Activated CD8-positive, alpha-beta memory T cell treated with anti-CD3 and anti-CD28 coated beads, Interleukin-2, amount 50 U/mL, for 1 hour (primary cell): Measurements from ENCODE around the gene LHFPL2.
"Not testable (repeated sequence)": the region's sequence is repeated elsewhere in the genome, so short reads cannot be mapped to it uniquely, and the experiment has no call there.

Experiments used
- DNase-seq: peaks from one replicate; pipeline ENCODE4 v3.0.0-alpha.2; 2020; ENCODE audit errors: extremely low read depth

The LHFPL2 gene

DNA sequence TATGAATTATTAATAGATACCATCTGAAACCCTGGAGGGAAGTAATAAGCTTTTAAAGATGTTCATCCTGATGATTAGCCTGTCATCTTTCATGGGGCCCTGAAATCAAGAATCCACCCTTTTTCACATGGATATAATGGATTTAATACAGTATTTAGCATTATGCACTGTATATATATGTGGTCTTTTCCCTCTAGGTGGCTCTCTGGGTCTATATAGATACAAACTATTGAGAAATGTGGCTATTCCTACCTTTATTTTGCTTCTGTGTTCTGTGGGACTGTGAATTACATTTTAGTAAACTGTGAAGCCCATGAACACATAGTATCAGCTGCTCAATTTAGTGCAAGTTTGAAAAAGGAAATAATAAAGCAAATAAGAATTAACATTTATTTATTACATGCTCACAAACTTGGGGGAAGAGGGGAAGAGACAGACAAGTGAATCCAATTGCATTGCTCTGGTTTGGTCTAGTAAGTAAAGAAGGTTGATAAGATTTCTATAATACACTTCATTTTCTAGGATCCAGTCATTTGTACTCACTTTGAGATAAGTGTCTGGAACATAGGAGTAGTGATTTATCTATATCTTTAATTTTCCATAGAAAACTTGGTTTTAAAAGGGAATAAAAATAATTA is 176.0 kb downstream of the LHFPL2 start:
- DNase-seq, result no peak

DNA sequence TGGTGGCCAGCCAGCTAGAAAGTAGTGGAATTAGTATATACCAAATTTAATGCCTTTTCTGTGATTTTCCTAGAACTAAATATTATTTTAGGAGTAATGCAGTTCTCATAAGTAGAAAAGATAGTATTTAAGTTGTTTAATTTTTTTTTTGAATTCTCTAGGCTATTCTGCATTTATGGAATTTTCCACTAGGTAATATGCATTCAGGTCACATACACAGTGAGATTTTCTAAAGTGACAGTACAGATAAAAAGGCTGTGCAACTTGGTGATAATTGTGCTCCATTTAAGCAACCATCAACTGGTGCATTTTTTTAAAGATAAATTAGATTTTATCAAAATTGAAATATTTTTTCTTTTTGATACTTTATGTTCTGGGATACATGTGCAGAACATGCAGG is 176.7 kb downstream of the LHFPL2 start:
- no peak for DNase-seq

DNA sequence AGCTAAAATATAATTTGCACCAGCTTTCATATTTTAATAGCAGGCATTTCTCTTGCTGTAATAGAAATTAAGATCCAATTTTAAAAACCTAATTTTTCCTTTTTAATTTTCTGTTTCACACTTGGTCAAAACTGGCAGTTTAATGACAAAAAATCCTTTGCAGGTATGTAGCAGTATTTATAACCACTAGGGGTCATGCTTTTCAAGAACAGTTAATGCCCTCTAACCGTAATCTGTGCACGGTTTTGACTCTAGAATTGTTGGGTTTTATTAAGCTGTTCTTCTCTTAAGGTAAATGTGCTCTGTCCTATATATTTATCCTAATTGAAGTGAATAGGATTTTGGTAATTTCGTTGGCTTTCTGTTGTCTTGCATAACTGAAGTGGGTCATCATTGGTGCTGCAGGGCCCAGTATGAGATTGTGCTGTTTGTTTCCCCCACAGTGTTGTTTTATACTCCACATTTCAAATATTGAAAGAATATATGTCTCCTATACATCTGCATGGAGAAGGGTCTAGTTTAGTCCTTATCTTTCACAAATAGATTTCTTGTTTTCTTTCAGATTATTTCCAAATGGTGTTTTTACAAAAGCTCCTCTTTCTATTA is 180.7 kb downstream of the LHFPL2 start:
- no peak for DNase-seq

DNA sequence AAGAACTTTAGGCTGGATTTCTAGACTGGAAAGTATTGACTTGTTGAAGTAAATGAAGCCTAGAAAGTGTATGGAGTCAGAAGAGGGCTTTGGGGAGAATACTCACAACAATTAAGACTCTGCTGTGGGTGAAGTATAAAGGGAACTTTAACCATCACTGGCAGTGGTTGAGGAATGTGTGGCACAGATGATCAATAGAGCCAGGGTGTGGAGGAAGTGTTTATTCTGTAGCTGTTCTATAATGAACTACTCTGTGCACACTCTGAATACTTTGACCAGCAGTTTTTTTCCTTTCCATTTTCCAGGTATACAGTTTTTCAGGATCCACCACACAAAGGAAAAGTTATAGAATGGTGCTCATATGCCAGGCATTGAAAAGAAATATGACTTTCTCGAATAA is 181.4 kb downstream of the LHFPL2 start:
- DNase-seq, result no peak

DNA sequence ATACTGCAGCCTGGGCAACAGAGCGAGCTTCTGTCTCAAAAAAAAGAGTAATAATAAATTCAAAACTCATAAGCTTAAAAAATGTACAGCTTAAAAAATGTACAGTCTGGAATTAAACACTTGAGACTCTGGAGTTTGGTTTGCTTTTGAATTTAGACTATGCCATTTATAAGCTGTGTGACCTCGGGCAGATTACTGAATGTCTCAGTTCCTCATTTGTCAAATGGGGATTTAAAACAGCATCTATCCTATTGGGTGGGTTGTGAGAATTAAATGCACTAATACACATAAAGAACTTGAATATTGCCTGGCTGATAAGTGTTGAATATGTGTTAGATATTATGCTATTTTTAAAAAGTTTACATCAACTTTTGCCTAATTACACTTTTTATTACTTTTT is 189.7 kb downstream of the LHFPL2 start:
- no peak for DNase-seq

DNA sequence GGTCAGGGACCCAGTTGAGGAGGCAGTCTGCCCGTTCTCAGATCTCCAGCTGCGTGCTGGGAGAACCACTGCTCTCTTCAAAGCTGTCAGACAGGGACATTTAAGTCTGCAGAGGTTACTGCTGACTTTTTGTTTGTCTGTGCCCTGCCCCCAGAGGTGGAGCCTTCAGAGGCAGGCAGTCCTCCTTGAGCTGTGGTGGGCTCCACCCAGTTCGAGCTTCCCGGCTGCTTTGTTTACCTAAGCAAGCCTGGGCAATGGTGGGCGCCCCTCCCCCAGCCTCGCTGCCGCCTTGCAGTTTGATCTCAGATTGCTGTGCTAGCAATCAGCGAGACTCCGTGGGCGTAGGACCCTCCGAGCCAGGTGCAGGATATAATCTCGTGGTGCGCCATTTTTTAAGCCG is 191.1 kb downstream of the LHFPL2 start:
- DNase-seq, result not testable (repeated sequence)

DNA sequence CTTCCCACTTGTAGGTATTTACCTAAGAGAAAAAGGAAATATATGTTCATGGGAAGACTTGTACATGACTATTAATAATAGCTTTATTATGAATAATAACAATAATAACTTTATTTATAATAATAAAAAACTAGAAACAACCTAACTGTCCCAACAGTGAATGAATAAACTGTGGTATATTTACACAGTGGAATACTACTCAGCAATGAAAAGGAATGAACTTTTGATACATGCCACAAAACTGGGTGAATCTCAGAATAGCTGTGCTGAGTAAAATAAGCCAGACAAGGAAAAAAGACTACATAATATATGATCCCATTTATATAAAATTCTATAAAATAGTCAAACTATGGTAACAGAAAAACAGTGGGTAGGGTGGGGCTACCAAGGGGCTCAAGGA is 199.5 kb downstream of the LHFPL2 start:
- DNase-seq, result no peak

DNA sequence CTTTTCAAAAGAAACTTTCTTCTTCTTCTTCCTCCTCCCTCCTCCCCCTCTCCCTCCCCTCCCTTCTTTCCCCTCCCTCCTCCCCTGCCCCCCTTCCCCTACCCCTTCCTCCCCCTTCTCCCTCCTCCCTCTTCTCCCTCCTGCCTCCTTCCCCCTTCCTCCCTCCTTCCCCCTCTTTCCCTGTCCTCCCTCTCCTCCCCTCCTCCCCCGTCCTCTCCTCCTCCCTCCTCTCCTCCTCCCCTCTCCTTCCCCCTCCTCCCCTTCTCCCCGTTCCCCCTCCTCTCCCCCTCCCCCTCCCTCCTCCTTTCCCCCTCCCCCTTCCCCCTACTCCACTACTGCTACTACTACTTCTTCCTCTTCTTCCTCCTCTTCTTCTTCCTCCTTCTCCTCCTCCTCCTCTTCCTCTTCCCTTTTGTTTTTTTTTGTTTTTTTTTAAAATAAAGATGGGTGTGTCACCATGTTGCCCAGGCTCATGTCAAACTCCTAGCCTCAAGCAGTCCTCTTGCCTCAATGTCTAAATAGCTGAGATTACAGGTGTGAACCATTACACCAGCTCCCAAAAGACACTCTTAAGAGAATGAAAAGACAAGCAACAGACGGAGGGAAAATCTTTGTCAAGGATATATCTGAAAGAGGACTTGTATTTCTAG is 200.7 kb downstream of the LHFPL2 start:
- no peak for DNase-seq
